Lower leg skin (tissue), 4 donors: Measurements from ENCODE around the gene EPHA2. TPM values are rescaled to one million over a fixed set of nuclear protein-coding genes. Genes with fewer than 3 reads are reported as not detected.

ENCODE experiments used
- DNase-seq, 2 donors: peaks; one replicate each; pipeline ENCODE4 v3.0.0-alpha.2; 2019; ENCODE audit warnings: low spot score in 2 of 2
- H3K4me3 ChIP-seq: fragments of 200-600 bp; sonication (generic); 2 replicates; pipeline ENCODE4 v1.5.1; 2017; ENCODE audit warnings: mild to moderate bottlenecking, low read depth; ENCODE audit not compliant: poor library complexity, severe bottlenecking
- CTCF ChIP-seq, 3 donors: fragments of 450-650 bp; IDR thresholded peaks; one replicate each; pipeline ENCODE4 v1.5.1; 2016; ENCODE audit warnings: antibody characterized with exemption in 3 of 3, mild to moderate bottlenecking in 3 of 3, moderate library complexity in 2 of 3
- POLR2A ChIP-seq, 2 donors: fragments of 450-650 bp; IDR thresholded peaks; one replicate each; pipeline ENCODE4 v1.6.1; 2016 to 2017; ENCODE audit warnings: antibody characterized with exemption in 2 of 2, mild to moderate bottlenecking in 1 of 2, moderate library complexity in 1 of 2
- WGBS, 2 donors: methylation state at CpG; one replicate each; pipeline ENCODE4 v1.1.5; 2018; 5-methylcytosine and 5-hydroxymethylcytosine counted together
- intact Hi-C: fragments of 100-400 bp; cut with DNase I; formaldehyde crosslinking; loops from one replicate; pipeline ENCODE4 v1.15.0; 2023; ENCODE audit warnings: low total_unique reads
- total RNA-seq, 4 donors: library from RNA; depleted of rRNA; stranded (reverse); fragments of >200 nt; gene quantifications; one replicate each; pipeline ENCODE4 v1.1.0, GENCODE V29; 2016

Gene EPHA2
- total RNA-seq, 4 donors from 2014 or later = 63.6 to 83.8 (median 68.8) TPM

- no peak overlapping the region for H3K4me3 ChIP-seq
- intact Hi-C loops = no loop called here
- DNase-seq = no peak
- 70% methylated on average over 19 to 22 of the region's 22 CpGs for WGBS, 2 donors
- TF ChIP-seq CTCF (IDR thresholded peaks at IDR 0.05) (no peak), POLR2A (IDR thresholded peaks at IDR 0.05) (no peak)
Measured at GRCh38 chr1:16174886-16175598, 19.2 kb upstream of the EPHA2 start.

- no peak for DNase-seq
- intact Hi-C loops = no loop called here
- H3K4me3 ChIP-seq = no peak overlapping the region
- TF ChIP-seq CTCF (IDR thresholded peaks at IDR 0.05) = no peak
- 75 to 79% methylated on average over 9 of the region's 9 CpGs for WGBS, 2 donors
Measured at GRCh38 chr1:16174261-16174868, 18.5 kb upstream of the EPHA2 start.

GRCh38 chr1:16173447-16174260 is 17.8 kb upstream of the EPHA2 start:
- no peak for DNase-seq
- H3K4me3 ChIP-seq = no peak overlapping the region
- TF ChIP-seq POLR2A (IDR thresholded peaks at IDR 0.05) = no peak
- no peak for TF ChIP-seq CTCF (IDR thresholded peaks at IDR 0.05)
- intact Hi-C loops = no loop called here
- WGBS, 2 donors = 47 to 51% methylated on average over 11 of the region's 12 CpGs

- no peak overlapping the region for H3K4me3 ChIP-seq
- TF ChIP-seq CTCF (IDR thresholded peaks at IDR 0.05) (no peak), POLR2A (IDR thresholded peaks at IDR 0.05) (no peak)
- DNase-seq = peak in 1 of 2 donors; percentile 84
- 65 to 73% methylated on average over 14 of the region's 14 CpGs for WGBS, 2 donors
- intact Hi-C loops = no loop called here
Measured at GRCh38 chr1:16172964-16173446, 17.1 kb upstream of the EPHA2 start.

GRCh38 chr1:16172218-16172830 is 16.5 kb upstream of the EPHA2 start:
- no peak for DNase-seq
- H3K4me3 ChIP-seq = no peak overlapping the region
- intact Hi-C loops = no loop called here
- WGBS, 2 donors = 95 to 97% methylated on average over 15 of the region's 15 CpGs
- no peak for TF ChIP-seq CTCF (IDR thresholded peaks at IDR 0.05)
- no peak for TF ChIP-seq POLR2A (IDR thresholded peaks at IDR 0.05)
